ENCODE data around the gene MEIS2. TPM values are rescaled to one million over a fixed set of nuclear protein-coding genes. Genes with fewer than 3 reads are reported as not detected.

Gene MEIS2
- total and polyA plus RNA-seq, 2 experiments from 2014 or later, result 0.27 TPM; not detected in 1

DNA sequence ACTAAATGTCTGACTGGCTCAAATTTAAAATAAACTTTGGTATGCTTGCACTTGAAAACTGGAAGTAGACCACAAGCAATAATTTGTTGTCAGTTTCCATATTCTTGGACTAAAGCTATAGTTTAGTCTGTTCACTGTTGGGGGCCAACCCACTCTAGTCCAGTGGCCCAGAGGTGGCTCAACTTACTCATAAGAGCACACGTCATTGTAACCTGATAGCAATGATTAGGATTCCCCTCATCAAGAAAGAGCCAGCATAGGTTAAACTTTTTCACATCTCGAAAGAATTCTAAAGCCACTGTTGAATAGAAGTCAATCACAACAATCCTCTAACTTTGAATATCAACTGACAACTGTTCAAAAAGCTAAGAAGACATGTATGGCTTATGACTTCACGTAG is 147.0 kb downstream of the MEIS2 start:
- Mint-ChIP-seq H3K36me3 (ENCODE audit: low read depth) (no peaks in the 10 kb centered on the region), H3K4me1 (no peaks in the 10 kb centered on the region; the same call in 2 of the 3 replicates), H3K27ac (no peak overlapping the region), H3K9me3 (no peaks in the 10 kb centered on the region), H3K27me3 (ENCODE audit: insufficient read depth, low read depth, poor library complexity) (peaks cover 1% of the 10 kb centered on the region), H3K4me3 (no peak overlapping the region)
- Histone ChIP-seq H3K9me2 (ENCODE audit: insufficient read depth) (no peaks in the 10 kb centered on the region), H3K27me3 (ENCODE audit: insufficient read depth) (no peaks in the 10 kb centered on the region), H3K79me2 (replicated peaks; ENCODE audit: insufficient read depth) (no peaks in the 10 kb centered on the region), H2AFZ (no peak overlapping the region), H3K4me3 (no peak overlapping the region), H3K36me3 (ENCODE audit: insufficient read depth) (no peaks in the 10 kb centered on the region), H4K20me1 (replicated peaks; ENCODE audit: insufficient read depth) (no peaks in the 10 kb centered on the region), H3K4me1 (ENCODE audit: insufficient read depth) (no peaks in the 10 kb centered on the region), H3F3A (replicated peaks; ENCODE audit: low read depth) (no peaks in the 10 kb centered on the region), H3K4me2 (no peak overlapping the region), H3K27ac (ENCODE audit: low read depth) (no peak overlapping the region)
- ATAC-seq, result no peak
- TF ChIP-seq ZNF331 (CRISPR knock-in tag; IDR thresholded peaks at IDR 0.05; ENCODE audit: low read depth) (no peak), NANOG (IDR thresholded peaks at IDR 0.05; ENCODE audit: borderline replicate concordance) (no peak), STAT1 (IDR thresholded peaks at IDR 0.05; ENCODE audit: unreplicated experiment) (no peak), CTCF (conservative IDR thresholded peaks at IDR 0.05; ENCODE audit: low read depth in 2 of 2) (no peak), POLR2AphosphoS5 (IDR thresholded peaks at IDR 0.05; ENCODE audit: low read depth) (no peak), JUNB (IDR thresholded peaks at IDR 0.05; ENCODE audit: unreplicated experiment) (no peak), REST (IDR thresholded peaks at IDR 0.05; ENCODE audit: unreplicated experiment) (no peak), EZH2 (IDR thresholded peaks at IDR 0.05; ENCODE audit: low read depth, unreplicated experiment) (no peak)
- TF ChIP-seq, protein P1, sequence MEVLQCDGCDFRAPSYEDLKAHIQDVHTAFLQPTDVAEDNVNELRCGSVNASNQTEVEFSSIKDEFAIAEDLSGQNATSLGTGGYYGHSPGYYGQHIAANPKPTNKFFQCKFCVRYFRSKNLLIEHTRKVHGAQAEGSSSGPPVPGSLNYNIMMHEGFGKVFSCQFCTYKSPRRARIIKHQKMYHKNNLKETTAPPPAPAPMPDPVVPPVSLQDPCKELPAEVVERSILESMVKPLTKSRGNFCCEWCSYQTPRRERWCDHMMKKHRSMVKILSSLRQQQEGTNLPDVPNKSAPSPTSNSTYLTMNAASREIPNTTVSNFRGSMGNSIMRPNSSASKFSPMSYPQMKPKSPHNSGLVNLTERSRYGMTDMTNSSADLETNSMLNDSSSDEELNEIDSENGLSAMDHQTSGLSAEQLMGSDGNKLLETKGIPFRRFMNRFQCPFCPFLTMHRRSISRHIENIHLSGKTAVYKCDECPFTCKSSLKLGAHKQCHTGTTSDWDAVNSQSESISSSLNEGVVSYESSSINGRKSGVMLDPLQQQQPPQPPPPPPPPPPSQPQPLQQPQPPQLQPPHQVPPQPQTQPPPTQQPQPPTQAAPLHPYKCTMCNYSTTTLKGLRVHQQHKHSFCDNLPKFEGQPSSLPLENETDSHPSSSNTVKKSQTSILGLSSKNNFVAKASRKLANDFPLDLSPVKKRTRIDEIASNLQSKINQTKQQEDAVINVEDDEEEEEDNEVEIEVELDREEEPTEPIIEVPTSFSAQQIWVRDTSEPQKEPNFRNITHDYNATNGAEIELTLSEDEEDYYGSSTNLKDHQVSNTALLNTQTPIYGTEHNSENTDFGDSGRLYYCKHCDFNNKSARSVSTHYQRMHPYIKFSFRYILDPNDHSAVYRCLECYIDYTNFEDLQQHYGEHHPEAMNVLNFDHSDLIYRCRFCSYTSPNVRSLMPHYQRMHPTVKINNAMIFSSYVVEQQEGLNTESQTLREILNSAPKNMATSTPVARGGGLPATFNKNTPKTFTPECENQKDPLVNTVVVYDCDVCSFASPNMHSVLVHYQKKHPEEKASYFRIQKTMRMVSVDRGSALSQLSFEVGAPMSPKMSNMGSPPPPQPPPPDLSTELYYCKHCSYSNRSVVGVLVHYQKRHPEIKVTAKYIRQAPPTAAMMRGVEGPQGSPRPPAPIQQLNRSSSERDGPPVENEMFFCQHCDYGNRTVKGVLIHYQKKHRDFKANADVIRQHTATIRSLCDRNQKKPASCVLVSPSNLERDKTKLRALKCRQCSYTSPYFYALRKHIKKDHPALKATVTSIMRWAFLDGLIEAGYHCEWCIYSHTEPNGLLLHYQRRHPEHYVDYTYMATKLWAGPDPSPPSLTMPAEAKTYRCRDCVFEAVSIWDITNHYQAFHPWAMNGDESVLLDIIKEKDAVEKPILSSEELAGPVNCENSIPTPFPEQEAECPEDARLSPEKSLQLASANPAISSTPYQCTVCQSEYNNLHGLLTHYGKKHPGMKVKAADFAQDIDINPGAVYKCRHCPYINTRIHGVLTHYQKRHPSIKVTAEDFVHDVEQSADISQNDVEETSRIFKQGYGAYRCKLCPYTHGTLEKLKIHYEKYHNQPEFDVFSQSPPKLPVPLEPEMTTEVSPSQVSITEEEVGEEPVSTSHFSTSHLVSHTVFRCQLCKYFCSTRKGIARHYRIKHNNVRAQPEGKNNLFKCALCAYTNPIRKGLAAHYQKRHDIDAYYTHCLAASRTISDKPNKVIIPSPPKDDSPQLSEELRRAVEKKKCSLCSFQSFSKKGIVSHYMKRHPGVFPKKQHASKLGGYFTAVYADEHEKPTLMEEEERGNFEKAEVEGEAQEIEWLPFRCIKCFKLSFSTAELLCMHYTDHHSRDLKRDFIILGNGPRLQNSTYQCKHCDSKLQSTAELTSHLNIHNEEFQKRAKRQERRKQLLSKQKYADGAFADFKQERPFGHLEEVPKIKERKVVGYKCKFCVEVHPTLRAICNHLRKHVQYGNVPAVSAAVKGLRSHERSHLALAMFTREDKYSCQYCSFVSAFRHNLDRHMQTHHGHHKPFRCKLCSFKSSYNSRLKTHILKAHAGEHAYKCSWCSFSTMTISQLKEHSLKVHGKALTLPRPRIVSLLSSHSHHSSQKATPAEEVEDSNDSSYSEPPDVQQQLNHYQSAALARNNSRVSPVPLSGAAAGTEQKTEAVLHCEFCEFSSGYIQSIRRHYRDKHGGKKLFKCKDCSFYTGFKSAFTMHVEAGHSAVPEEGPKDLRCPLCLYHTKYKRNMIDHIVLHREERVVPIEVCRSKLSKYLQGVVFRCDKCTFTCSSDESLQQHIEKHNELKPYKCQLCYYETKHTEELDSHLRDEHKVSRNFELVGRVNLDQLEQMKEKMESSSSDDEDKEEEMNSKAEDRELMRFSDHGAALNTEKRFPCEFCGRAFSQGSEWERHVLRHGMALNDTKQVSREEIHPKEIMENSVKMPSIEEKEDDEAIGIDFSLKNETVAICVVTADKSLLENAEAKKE (CRISPR knock-in tag; IDR thresholded peaks at IDR 0.05), result no peak
- no peak for DNase-seq (ENCODE audit: low spot score)
